Activated CD4-positive, alpha-beta T cell treated with anti-CD3 and anti-CD28 coated beads, Interleukin-2, amount 10 ng/mL, durations not matched to agents 24 days and 14 days (primary cell): ENCODE results near the gene MAN2B2. TPM values are rescaled to one million over a fixed set of nuclear protein-coding genes. Genes with fewer than 3 reads are reported as not detected.

Experiments
- DNase-seq: peaks from one replicate; pipeline ENCODE4 v3.0.0; 2022
- H3K27ac Mint-ChIP-seq: one replicate; pipeline ENCODE4 v1.8.0; 2022; ENCODE audit warnings: mild to moderate bottlenecking, mixed read lengths
- H3K27me3 Mint-ChIP-seq: one replicate; pipeline ENCODE4 v1.8.0; 2022; ENCODE audit warnings: mixed read lengths
- H3K36me3 Mint-ChIP-seq: one replicate; pipeline ENCODE4 v1.8.0; 2022; ENCODE audit warnings: low read depth, mild to moderate bottlenecking, mixed read lengths
- H3K4me1 Mint-ChIP-seq: one replicate; pipeline ENCODE4 v1.8.0; 2021; ENCODE audit warnings: mixed read lengths
- H3K4me3 Mint-ChIP-seq: one replicate; pipeline ENCODE4 v1.8.0; 2022; ENCODE audit warnings: mild to moderate bottlenecking, moderate library complexity, mixed read lengths
- H3K9me3 Mint-ChIP-seq: one replicate; pipeline ENCODE4 v1.8.0; 2021; ENCODE audit warnings: mixed read lengths
- intact Hi-C: fragments of 100-400 bp; cut with micrococcal nuclease; formaldehyde crosslinking; loops from one replicate; pipeline ENCODE4 v1.15.1; 2023
- total RNA-seq: library from RNA; stranded (reverse); gene quantifications from 2 replicates; pipeline ENCODE4 v1.2.3, GENCODE V29; 2022

Gene MAN2B2
- total RNA-seq, 1 donor from 2014 or later, result 14.9 TPM

DNA sequence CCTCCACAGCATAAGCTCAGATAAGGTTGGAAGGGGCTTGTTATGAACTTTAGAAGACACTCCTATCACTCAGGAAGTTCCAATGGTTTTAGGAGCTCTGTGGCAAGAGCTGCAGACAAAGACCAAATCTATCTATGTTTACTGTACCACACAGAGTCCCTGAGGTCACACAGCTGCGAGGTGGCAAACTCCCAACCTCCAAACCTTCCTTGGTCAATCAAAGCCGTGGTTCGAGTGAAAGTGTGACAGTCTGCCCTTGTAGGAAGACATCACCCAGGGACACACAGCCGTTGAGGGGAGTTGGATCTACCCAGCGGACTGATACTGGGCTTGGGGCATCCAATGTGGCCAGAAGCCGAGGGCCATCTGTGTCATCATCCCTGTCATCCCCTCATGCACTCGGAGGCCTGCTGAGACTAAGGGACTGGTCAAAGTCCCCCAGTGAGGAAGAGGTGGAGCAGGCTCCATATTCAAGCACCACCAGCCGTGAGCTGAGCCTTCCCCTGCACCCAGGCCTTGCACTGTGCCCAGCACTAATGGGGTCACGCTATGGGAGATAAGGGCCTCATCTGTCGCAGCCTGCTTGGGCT lies 26.8 kb downstream of the MAN2B2 start:
- DNase-seq, result no peak
- Mint-ChIP-seq H3K4me1 (no peaks in the 10 kb centered on the region), H3K36me3 (peaks cover 54% of the 10 kb centered on the region), H3K9me3 (peaks cover 15% of the 10 kb centered on the region), H3K27ac (no peak overlapping the region), H3K4me3 (no peak overlapping the region), H3K27me3 (no peaks in the 10 kb centered on the region)
- intact Hi-C loops, result no loop called here

DNA sequence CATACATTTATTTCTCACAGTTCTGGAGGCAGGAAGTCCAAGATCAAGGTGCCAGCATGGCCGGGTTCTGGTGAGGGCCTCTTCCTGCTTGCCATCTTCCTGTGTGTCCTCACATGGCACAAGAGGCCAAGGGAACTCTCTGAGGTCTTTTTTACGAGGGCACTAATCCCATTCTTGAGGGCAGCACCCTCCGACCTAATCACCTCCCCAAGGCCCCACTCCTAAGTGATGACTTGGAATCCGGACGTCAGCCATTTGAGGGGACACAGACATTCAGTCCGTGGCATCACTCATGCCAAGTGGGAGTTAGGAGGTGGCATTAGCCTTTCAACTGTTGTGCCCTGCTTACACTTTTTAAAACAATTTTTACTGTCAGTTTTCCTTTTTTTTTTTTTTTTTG lies 27.3 kb downstream of the MAN2B2 start:
- Mint-ChIP-seq H3K36me3 (peaks cover 58% of the 10 kb centered on the region), H3K27me3 (no peaks in the 10 kb centered on the region), H3K9me3 (peaks cover 15% of the 10 kb centered on the region), H3K4me3 (no peak overlapping the region), H3K4me1 (no peaks in the 10 kb centered on the region), H3K27ac (no peak overlapping the region)
- no peak for DNase-seq
- intact Hi-C loops, result no loop called here

DNA sequence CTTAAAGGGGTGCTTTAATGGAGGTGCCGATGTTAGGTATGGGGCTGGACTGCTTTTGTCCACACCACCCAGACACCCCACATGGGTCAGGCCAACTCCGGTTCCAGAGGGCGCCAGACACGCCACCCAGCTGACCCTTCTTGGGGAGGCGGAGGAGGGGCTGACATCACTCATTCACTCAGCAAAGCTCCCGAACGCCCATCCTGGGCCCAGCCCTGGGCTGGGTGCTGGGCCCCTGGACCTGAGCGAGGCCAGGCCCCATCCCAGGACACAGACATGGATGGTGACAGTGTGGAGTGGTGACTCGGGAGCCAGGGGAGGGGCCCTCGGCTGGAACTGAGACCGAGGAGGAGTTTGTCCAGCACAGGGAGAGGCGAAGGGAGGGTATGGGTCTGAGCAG lies 28.1 kb downstream of the MAN2B2 start:
- H3K27ac Mint-ChIP-seq, result no peak overlapping the region
- H3K4me3 Mint-ChIP-seq, result no peak overlapping the region
- H3K4me1 Mint-ChIP-seq, result peaks cover 5% of the 10 kb centered on the region
- H3K27me3 Mint-ChIP-seq, result no peaks in the 10 kb centered on the region
- peaks cover 15% of the 10 kb centered on the region for H3K9me3 Mint-ChIP-seq
- DNase-seq, result no peak
- peaks cover 66% of the 10 kb centered on the region for H3K36me3 Mint-ChIP-seq
- intact Hi-C loops, result no loop called here

DNA sequence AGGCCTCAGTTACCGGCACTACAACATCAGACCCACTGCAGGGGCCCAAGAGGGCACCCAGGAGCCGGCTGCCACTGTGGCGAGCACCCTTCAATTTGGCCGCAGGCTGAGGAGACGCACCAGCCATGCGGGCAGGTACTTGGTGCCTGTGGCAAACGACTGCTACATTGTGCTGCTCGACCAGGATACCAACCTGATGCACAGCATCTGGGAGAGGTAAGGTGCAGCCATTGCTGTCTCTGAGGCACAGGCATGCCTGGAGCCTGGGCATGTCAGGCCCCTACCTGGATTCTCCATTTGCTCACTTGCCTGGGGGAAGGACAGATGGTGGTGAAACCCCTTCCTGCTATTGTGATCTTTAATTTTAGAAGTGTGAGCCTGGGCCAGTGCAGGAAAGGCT lies 30.1 kb downstream of the MAN2B2 start:
- Mint-ChIP-seq H3K27ac (no peak overlapping the region), H3K4me3 (no peak overlapping the region), H3K9me3 (peaks cover 15% of the 10 kb centered on the region), H3K36me3 (peaks cover 76% of the 10 kb centered on the region), H3K27me3 (no peaks in the 10 kb centered on the region), H3K4me1 (peaks cover 7% of the 10 kb centered on the region)
- intact Hi-C loops, result no loop called here
- DNase-seq, result no peak

DNA sequence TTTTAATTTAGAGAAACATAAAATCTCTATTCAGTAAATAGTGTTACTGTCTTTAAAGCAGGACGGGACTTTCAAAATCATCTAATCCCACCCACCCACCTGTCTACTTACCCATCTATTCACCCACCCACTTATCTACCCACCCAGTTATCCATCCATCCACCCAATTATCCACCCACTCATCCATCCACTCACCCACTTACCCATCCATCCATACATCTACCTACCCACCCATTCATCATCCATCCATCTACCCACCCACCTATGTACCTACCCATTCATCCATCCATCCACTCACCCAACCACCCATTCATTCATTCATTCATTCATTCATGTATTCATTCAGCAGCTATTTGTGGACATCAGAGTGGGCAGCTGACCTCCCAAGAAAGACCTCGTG lies 30.6 kb downstream of the MAN2B2 start:
- H3K4me3 Mint-ChIP-seq, result no peak overlapping the region
- H3K4me1 Mint-ChIP-seq, result peaks cover 7% of the 10 kb centered on the region
- H3K36me3 Mint-ChIP-seq, result peaks cover 76% of the 10 kb centered on the region
- no peaks in the 10 kb centered on the region for H3K27me3 Mint-ChIP-seq
- DNase-seq, result no peak
- intact Hi-C loops, result no loop called here
- H3K27ac Mint-ChIP-seq, result no peak overlapping the region
- peaks cover 15% of the 10 kb centered on the region for H3K9me3 Mint-ChIP-seq

DNA sequence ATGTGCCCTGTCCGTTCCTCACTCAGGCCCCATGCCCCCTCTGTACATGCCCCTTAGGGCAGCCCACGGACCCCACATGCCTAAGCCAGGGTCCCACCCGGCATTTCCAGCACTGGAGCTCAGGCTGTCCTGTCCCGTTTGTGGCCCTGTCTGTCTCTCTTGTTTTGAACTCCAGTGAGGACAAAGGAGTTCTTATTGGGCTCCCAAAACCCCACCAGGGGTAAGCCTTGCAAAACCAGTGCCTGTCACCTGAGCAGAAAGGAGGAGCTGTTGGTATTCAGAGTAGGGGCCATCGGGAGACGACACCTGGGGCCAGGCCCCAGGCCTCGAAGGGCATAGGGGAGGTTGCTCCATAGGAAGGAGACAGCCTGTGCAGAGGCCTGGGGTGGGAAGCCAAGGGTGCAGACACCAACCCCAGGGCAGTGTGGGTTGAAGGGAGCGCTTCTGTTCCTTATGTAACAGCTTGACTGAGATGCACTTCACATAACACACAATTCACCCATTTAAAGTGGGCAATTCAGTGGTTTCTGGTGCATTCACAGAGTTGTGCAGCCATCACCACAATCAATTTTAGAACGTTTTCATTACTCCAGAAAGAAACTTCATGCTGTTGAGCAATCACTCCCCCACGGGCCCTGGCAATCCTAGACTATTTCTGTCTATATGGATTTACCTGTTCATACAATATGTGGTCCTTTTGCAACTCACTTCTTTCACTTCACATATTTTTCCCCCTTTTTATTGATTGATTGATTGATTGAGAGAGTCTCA lies 31.7 kb downstream of the MAN2B2 start:
- intact Hi-C loops, result no loop called here
- H3K27me3 Mint-ChIP-seq, result no peaks in the 10 kb centered on the region

DNA sequence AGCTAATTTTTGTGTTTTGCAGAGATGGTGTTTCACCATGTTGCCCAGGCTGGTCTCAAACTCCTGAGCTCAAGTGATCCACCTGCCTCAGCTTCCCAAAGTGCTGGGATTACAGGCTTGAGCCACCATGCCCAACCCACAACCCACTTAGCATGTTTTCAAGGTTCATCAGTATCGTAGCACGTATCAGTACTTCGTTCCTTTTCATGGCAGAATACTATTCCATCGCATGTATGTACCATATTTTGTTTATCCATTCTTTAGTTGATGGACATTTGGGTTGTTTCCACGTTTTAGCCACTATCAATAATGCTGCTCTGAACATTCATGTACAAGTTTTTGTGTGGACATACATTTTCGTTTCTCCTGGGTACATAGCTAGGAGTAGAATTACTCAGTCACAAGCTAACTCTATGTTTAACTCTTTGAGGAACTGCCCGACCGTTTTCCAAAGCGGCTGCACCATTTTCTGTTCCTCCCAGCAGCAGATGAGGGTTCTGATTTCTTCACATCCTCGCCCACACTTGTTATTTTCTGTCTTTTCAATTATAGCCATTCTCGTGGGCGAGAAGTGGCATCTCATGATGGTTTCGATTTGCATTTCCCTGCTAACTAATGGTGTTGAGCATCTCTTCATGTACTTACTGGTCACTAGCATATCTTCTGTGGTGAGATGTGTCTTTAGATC lies 32.5 kb downstream of the MAN2B2 start:
- no peaks in the 10 kb centered on the region for H3K27me3 Mint-ChIP-seq
- peaks cover 15% of the 10 kb centered on the region for H3K9me3 Mint-ChIP-seq
- H3K36me3 Mint-ChIP-seq, result peaks cover 75% of the 10 kb centered on the region
- H3K27ac Mint-ChIP-seq, result no peak overlapping the region
- no peak overlapping the region for H3K4me3 Mint-ChIP-seq
- peaks cover 7% of the 10 kb centered on the region for H3K4me1 Mint-ChIP-seq
- intact Hi-C loops, result no loop called here
- no peak for DNase-seq

More for the DNA sequence above, 31.7 kb downstream of the MAN2B2 start:
- H3K4me3 Mint-ChIP-seq, result no peak overlapping the region
- DNase-seq, result no peak
- no peak overlapping the region for H3K27ac Mint-ChIP-seq
- H3K36me3 Mint-ChIP-seq, result peaks cover 77% of the 10 kb centered on the region
- peaks cover 15% of the 10 kb centered on the region for H3K9me3 Mint-ChIP-seq
- peaks cover 7% of the 10 kb centered on the region for H3K4me1 Mint-ChIP-seq

DNA sequence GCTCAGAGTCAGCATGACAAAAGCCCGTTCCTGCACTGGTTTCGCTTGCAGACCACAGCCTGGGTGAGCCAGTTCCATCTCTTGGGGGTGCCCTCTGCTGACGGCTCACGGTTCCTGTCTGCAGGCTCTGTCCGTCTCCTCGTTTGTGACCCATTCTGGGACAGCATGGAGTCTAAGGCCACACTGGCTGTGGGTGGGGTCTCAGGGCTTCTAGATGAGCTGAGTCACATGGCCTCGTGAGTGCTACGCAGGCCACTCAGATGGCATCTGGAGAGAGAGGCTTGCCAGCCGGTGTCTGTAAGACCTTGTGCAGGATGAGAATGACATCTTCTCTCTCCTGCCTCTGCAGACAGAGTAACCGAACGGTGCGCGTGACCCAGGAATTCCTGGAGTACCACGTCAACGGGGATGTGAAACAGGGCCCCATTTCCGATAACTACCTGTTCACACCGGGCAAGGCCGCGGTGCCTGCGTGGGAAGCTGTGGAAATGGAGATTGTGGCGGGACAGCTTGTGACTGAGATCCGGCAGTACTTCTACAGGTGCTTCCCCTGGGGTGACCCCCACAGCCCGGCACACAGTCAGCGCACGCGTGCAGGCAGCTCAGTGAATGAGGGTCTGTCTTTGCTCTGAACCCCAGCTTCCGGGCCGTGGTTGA lies 33.9 kb downstream of the MAN2B2 start:
- H3K36me3 Mint-ChIP-seq, result peaks cover 71% of the 10 kb centered on the region
- no peak overlapping the region for H3K27ac Mint-ChIP-seq
- no peak for DNase-seq
- no peak overlapping the region for H3K4me3 Mint-ChIP-seq
- H3K9me3 Mint-ChIP-seq, result peaks cover 13% of the 10 kb centered on the region
- peaks cover 7% of the 10 kb centered on the region for H3K4me1 Mint-ChIP-seq
- intact Hi-C loops, result no loop called here
- H3K27me3 Mint-ChIP-seq, result no peaks in the 10 kb centered on the region

DNA sequence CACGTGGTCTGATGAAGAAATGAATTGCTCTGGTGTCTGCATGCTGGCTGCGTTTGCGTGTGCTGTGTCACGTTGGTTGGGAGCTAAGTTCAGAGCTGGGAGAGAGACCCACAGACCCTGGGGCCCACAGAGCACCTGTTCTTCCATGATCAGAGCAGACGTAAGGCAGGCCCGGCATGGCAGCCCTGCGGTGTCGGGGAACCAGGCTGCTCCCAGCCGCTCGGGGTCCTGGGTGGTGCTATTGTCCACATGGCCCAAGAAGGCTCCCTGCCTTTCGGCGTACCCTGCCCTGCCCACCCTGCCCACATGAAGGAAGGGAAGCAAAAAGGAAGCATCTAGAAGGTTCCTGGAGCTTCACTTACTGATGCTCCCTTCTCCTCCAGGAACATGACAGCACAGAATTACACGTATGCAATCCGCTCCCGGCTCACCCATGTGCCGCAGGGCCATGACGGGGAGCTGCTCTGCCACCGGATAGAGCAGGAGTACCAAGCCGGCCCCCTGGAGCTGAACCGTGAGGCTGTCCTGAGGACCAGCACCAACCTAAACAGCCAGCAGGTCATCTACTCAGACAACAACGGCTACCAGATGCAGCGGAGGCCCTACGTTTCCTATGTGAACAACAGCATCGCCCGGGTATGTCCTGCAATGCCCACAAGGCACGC lies 34.6 kb downstream of the MAN2B2 start:
- H3K36me3 Mint-ChIP-seq, result peaks cover 66% of the 10 kb centered on the region
- no peaks in the 10 kb centered on the region for H3K27me3 Mint-ChIP-seq
- H3K27ac Mint-ChIP-seq, result no peak overlapping the region
- DNase-seq, result no peak
- intact Hi-C loops, result no loop called here
- peaks cover 7% of the 10 kb centered on the region for H3K4me1 Mint-ChIP-seq
- H3K4me3 Mint-ChIP-seq, result no peak overlapping the region
- peaks cover 6% of the 10 kb centered on the region for H3K9me3 Mint-ChIP-seq

DNA sequence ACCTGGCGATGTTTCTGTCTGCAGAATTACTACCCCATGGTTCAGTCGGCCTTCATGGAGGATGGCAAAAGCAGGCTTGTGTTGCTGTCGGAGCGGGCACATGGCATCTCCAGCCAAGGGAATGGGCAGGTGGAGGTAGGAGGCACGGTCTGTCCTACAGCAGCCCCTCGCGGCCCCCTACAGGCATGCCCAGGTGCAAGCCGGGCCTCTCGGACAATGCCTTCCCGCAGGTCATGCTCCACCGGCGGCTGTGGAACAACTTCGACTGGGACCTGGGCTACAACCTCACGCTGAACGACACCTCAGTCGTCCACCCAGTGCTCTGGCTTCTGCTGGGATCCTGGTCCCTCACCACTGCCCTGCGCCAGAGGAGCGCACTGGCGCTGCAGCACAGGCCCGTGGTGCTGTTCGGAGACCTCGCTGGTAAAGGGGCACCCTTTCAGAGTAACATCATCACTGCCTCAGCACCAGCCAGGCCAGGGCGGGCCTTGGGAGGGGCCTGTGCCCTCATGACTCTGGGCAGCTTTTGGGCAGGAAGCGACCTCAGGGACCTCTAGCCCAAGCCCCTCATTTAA lies 36.0 kb downstream of the MAN2B2 start:
- Mint-ChIP-seq H3K4me1 (peaks cover 7% of the 10 kb centered on the region), H3K4me3 (no peak overlapping the region), H3K27ac (no peak overlapping the region), H3K27me3 (no peaks in the 10 kb centered on the region), H3K9me3 (no peaks in the 10 kb centered on the region), H3K36me3 (peaks cover 58% of the 10 kb centered on the region)
- no peak for DNase-seq
- intact Hi-C loops, result no loop called here

DNA sequence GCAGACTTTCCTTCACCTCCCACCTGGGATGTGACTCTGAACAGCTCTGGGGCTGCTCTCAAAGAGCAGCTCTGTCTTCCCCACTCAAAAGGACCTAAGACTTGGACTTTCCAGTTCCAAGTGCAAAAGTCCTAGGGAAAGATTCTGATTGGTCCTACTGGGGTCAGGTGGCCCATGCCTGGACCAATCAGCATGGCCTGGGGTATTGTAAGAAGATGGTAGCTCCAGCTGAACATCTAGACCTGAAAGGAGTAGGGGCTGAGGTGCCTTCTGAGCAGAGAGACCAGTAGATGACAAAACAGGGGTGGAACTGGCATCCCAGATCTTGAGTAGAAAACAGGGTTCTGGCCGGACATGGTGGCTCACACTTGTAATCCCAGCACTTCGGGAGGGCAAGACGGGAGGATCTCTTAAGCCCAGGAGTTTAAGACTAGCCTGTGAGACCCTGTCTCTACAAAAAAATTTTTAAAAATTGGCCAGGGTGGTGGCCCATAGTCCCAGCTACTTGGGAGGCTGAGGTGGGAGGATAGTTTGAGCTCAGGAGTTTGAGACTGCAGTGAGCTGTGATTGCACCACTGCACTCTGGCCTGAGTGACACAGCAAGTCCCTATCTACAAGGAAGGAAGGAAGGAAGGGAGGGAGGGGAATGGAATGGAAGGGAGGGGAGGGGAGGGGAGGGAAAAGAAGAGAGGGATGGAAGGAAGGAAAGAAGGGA lies 38.1 kb downstream of the MAN2B2 start:
- Mint-ChIP-seq H3K4me1 (peaks cover 2% of the 10 kb centered on the region), H3K27ac (no peak overlapping the region), H3K27me3 (no peaks in the 10 kb centered on the region), H3K36me3 (peaks cover 54% of the 10 kb centered on the region), H3K4me3 (no peak overlapping the region), H3K9me3 (no peaks in the 10 kb centered on the region)
- intact Hi-C loops, result no loop called here
- DNase-seq, result no peak

DNA sequence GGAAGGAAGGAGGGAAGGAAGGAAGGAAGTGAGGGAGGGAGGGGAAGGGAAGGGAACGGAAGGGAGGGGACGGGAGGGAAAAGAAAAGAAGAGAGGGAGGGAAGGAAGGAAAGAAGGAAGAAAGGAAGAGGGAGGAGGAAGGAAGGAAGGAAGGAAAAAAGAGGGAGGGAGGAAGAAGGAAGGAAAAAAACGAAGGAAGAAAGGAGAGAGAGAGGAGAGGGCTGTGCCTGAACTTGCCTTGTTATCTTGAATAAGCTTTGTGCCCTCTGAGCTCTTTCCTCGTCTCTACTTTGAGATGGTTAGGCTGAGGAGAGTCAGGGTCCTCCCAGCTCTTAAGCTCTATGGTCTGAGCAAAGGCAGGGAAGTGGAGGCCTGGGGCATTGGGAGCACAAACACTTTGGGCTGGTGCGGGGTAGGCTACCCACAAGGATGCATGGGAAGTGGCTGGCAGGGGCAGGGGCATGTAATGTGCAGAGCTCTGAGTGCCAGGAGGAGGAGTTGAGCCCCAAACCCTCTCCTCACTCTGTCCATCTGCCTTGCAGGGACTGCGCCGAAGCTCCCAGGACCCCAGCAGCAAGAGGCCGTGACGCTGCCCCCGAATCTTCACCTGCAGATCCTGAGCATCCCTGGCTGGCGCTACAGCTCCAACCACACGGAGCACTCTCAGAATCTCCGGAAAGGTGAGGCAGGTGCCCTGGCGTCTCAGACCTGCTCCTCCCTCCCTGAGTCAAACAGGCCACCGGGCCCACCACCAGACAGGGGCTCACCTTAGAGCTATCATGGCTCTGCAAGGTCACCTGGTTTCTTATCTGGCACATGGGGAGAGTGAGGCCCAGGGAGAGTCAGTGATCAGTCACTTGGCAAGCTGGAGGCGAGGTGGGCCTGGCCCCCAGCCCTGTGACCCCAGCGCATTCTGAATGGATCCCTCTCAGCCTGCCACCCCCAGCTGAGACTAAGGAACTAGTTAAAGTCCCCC lies 39.0 kb downstream of the MAN2B2 start:
- Mint-ChIP-seq H3K9me3 (no peaks in the 10 kb centered on the region), H3K4me1 (no peaks in the 10 kb centered on the region), H3K4me3 (no peak overlapping the region), H3K27me3 (no peaks in the 10 kb centered on the region), H3K36me3 (peaks cover 53% of the 10 kb centered on the region), H3K27ac (no peak overlapping the region)
- intact Hi-C loops, result no loop called here
- DNase-seq, result no peak
